PC-9 (cell line): ENCODE measurements around the gene KRT37. TPM values are rescaled to one million over a fixed set of nuclear protein-coding genes. Genes with fewer than 3 reads are reported as not detected.
"Not testable (repeated sequence)": the region's sequence is repeated elsewhere in the genome, so short reads cannot be mapped to it uniquely, and the experiment has no call there.

Experiments used
- BruUV-seq: library from RNA; stranded (reverse); fragments of 400-500 nt; replicated peaks from 2 replicates; lab custom pipeline; 2021; lab: Mats Ljungman, UMichigan
- CTCF ChIA-PET: fragments of 300-600 bp; sonication (Branson Sonifier 250); formaldehyde crosslinking; loops from one replicate; lab custom pipeline; 2022; ENCODE audit warnings: antibody characterized with exemption; lab: Charles Lee
- POLR2A ChIA-PET: fragments of 300-600 bp; sonication (Branson Sonifier 250); formaldehyde crosslinking; loops from one replicate; lab custom pipeline; 2022; ENCODE audit warnings: antibody characterized with exemption; ENCODE audit not compliant: unreplicated experiment; lab: Charles Lee
- DNase-seq, 2 experiments: peaks; one replicate each; pipeline versions ENCODE4 v3.0.0 to v3.0.0-alpha.2; 2015 to 2022; ENCODE audit warnings: mixed read lengths in 1 of 2
- H2AFZ ChIP-seq: fragments of 200-600 bp; sonication (generic); 2 replicates; pipeline ENCODE4 v1.8.1; 2017; ENCODE audit warnings: antibody characterized with exemption
- H3F3A ChIP-seq: fragments of 200-600 bp; sonication (generic); 2 replicates; pipeline ENCODE4 v1.8.1; 2017; ENCODE audit warnings: antibody characterized with exemption, mild to moderate bottlenecking, low read depth; ENCODE audit not compliant: insufficient read depth
- H3K27ac ChIP-seq: fragments of 200-600 bp; sonication (generic); 2 replicates; pipeline ENCODE4 v1.6.1; 2016; ENCODE audit warnings: mixed run types
- H3K27me3 ChIP-seq: fragments of 200-600 bp; sonication (generic); 2 replicates; pipeline ENCODE4 v1.6.1; 2016; ENCODE audit warnings: low read depth, mixed run types; ENCODE audit not compliant: insufficient read depth
- H3K36me3 ChIP-seq: fragments of 200-600 bp; sonication (generic); 2 replicates; pipeline ENCODE4 v1.6.1; 2016; ENCODE audit warnings: low read depth, mixed run types
- H3K4me1 ChIP-seq: fragments of 200-600 bp; sonication (generic); replicated peaks from 2 replicates; pipeline ENCODE4 v1.6.1; 2016; ENCODE audit warnings: mixed run types; ENCODE audit not compliant: insufficient read depth
- H3K4me2 ChIP-seq: fragments of 200-600 bp; sonication (generic); 2 replicates; pipeline ENCODE4 v1.6.1; 2017; ENCODE audit warnings: mixed run types
- H3K4me3 ChIP-seq: fragments of 200-600 bp; sonication (generic); 2 replicates; pipeline ENCODE4 v1.6.1; 2016; ENCODE audit warnings: mixed run types
- H3K79me2 ChIP-seq: fragments of 200-600 bp; sonication (generic); 2 replicates; pipeline ENCODE4 v1.6.1; 2017; ENCODE audit warnings: low read depth, mixed run types
- H3K9me2 ChIP-seq: fragments of 200-600 bp; sonication (generic); 2 replicates; pipeline ENCODE4 v1.8.1; 2017; ENCODE audit warnings: mild to moderate bottlenecking; ENCODE audit not compliant: insufficient read depth
- H3K9me3 ChIP-seq: fragments of 200-600 bp; sonication (generic); 2 replicates; pipeline ENCODE4 v1.8.1; 2016; ENCODE audit warnings: low read depth; ENCODE audit not compliant: insufficient read depth
- H4K20me1 ChIP-seq: fragments of 200-600 bp; sonication (generic); 2 replicates; pipeline ENCODE4 v1.8.1; 2017; ENCODE audit not compliant: insufficient read depth
- CTCF ChIP-seq: fragments of 200-600 bp; sonication (generic); conservative IDR thresholded peaks from 2 replicates; pipeline ENCODE4 v1.6.1; 2017; ENCODE audit warnings: mixed run types, antibody characterized with exemption, mild to moderate bottlenecking, moderate library complexity
- EZH2 ChIP-seq: fragments of 200-600 bp; sonication (generic); IDR thresholded peaks from 2 replicates; pipeline ENCODE4 v1.8.0; 2017; ENCODE audit warnings: antibody characterized with exemption, low read depth
- intact Hi-C: fragments of 100-400 bp; cut with micrococcal nuclease; formaldehyde crosslinking; loops from one replicate; pipeline ENCODE4 v1.10.0; 2022; ENCODE audit not compliant: unreplicated experiment
- total RNA-seq: library from RNA; stranded (reverse); gene quantifications from 2 replicates; pipeline ENCODE4 v1.2.3, GENCODE V29; 2021

KRT37 gene
- total RNA-seq, 1 experiment from 2014 or later = not detected

DNA sequence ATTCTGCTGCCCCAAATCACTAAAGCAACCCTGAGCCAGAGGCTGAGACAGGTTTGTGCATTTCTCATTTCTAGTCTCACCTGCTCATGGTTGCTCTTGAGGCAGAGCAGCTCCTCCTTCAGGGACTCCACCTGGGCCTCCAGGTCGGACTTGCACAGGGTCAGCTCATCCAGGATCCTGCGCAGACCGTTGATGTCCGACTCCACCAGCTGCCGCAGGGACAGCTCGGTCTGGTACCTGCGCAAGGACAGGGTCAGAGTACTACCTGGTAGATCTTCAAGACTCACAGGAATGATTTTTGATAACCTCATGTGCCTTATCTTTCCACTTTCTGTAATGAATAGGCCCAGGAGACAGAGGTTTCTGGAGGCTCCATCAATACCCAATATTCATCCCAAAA lies 28.0 kb downstream of the KRT37 start:
- TF ChIP-seq CTCF (no peak), EZH2 (no peak)
- intact Hi-C loops = no loop called here
- Histone ChIP-seq H3K79me2 (no peaks in the 10 kb centered on the region), H3K27ac (no peak overlapping the region), H2AFZ (no peak overlapping the region), H3K9me2 (no peaks in the 10 kb centered on the region), H3K9me3 (no peaks in the 10 kb centered on the region), H3K4me3 (no peak overlapping the region), H3K27me3 (no peaks in the 10 kb centered on the region), H4K20me1 (no peaks in the 10 kb centered on the region), H3F3A (no peaks in the 10 kb centered on the region; the same call in 1 of the 2 replicates), H3K4me2 (no peak overlapping the region), H3K36me3 (no peaks in the 10 kb centered on the region), H3K4me1 (peaks cover 21% of the 10 kb centered on the region)
- ChIA-PET POLR2A (no interaction called here), CTCF (interaction anchor here (0.5 to 0.6 kb wide), 2 partner anchors 61 to 305 kb away, joined by 3 to 7 read pairs; no protein-coding TSS in a partner anchor)
- no TSS peak for BruUV-seq
- DNase-seq = no peak

- Histone ChIP-seq H3K9me3 (no peaks in the 10 kb centered on the region), H3K27me3 (no peaks in the 10 kb centered on the region), H3K79me2 (no peaks in the 10 kb centered on the region), H3K4me3 (no peak overlapping the region), H3K4me1 (peaks cover 21% of the 10 kb centered on the region), H4K20me1 (no peaks in the 10 kb centered on the region), H3K36me3 (no peaks in the 10 kb centered on the region), H2AFZ (no peak overlapping the region), H3K27ac (no peak overlapping the region), H3F3A (no peaks in the 10 kb centered on the region; the same call in 1 of the 2 replicates), H3K9me2 (no peaks in the 10 kb centered on the region), H3K4me2 (no peak overlapping the region)
- ChIA-PET CTCF (no interaction called here), POLR2A (no interaction called here)
- DNase-seq = no peak
- intact Hi-C loops = no loop called here
- no TSS peak for BruUV-seq
- TF ChIP-seq EZH2 = no peak
- TF ChIP-seq CTCF = no peak
Observed at GRCh38 chr17:41395611-41396010, 28.8 kb downstream of the KRT37 start.

GRCh38 chr17:41395044-41395443 lies 29.3 kb downstream of the KRT37 start:
- DNase-seq, BruUV-seq, H2AFZ ChIP-seq, H3K4me3 ChIP-seq, H4K20me1 ChIP-seq, intact Hi-C loops, H3K36me3 ChIP-seq, CTCF ChIA-PET, H3K79me2 ChIP-seq, H3K9me3 ChIP-seq, H3K4me2 ChIP-seq, POLR2A ChIA-PET, H3K27ac ChIP-seq, H3K9me2 ChIP-seq, H3K27me3 ChIP-seq, H3F3A ChIP-seq: not testable (repeated sequence)
- peaks cover 21% of the 10 kb centered on the region for H3K4me1 ChIP-seq
